ENCODE results near the gene NUMA1. TPM values are rescaled to one million over a fixed set of nuclear protein-coding genes. Genes with fewer than 3 reads are reported as not detected.

Gene NUMA1
- total and polyA plus RNA-seq, 2 of the 8 experiments (the other 6 are each of a cell fraction or from before 2014, with no cell fraction given), result 101 to 107 TPM

DNA sequence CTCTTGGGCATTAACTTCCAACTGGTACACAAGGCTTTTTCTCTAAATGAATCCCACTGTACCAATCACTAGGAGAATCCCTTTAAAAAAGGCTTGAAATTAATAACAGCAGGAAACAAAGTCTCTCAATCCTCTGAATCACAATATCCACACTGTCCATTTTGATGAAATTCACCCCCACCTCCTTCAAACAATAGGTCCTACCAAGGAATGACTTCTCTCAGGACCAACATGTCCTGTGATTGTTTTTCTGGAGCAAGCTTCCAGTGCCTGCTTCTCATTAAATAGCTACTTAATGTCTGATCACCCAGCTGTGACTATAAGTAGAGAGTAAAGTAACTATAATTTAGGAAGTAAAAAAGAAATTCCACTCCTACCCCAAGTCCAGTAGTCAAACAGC is 13.1 kb downstream of the NUMA1 start:
- H2AK5ac ChIP-seq (ENCODE audit: low read depth, low read length), result no peak overlapping the region
- H3K23me2 ChIP-seq (ENCODE audit: low read depth, low read length), result no peaks in the 10 kb centered on the region
- no peak overlapping the region for H2BK20ac ChIP-seq (ENCODE audit: low read length)
- no peak overlapping the region for H3K56ac ChIP-seq (replicated peaks; ENCODE audit: insufficient read length, low read depth, low read length)
- no peak overlapping the region for H2BK15ac ChIP-seq (ENCODE audit: low read length)
- H3K18ac ChIP-seq (ENCODE audit: extremely low read depth, low read length), result no peak overlapping the region
- H3K36me3 ChIP-seq (ENCODE audit: control insufficient read depth in 2 of 4, insufficient read depth in 4 of 4, low read length in 3 of 4), result peaks cover 0 to 21% (median 6%) of the 10 kb centered on the region in 4 experiments; a peak in 4 of 8 replicates
- H2BK120ac ChIP-seq (replicated peaks; ENCODE audit: low read depth, low read length), result no peak overlapping the region
- H3K9me3 ChIP-seq (ENCODE audit: insufficient read depth in 2 of 2, low read depth in 1 of 2, low read length in 1 of 2), result no peaks in the 10 kb centered on the region
- ChIA-PET POLR2A (ENCODE audit: partially characterized antibody) (interaction anchor here (0.8 to 1.3 kb wide), 3 partner anchors 9 to 28 kb away, joined by 3 to 4 read pairs (median 4); no protein-coding TSS in a partner anchor), CTCF (ENCODE audit: partially characterized antibody) (interaction anchor here (0.6 to 2.7 kb wide), 8 partner anchors 8 to 202 kb away, joined by 3 to 18 read pairs (median 6); no protein-coding TSS in a partner anchor)
- H3K79me2 ChIP-seq (ENCODE audit: control insufficient read depth in 1 of 2, insufficient read depth in 2 of 2, low read length in 2 of 2), result peaks cover 4 to 65% of the 10 kb centered on the region in 2 experiments
- no peak for FAIRE-seq
- no peak for DNase-seq (ENCODE audit: low read depth in 1 of 2, low spot score in 2 of 2)
- H3K4me2 ChIP-seq (ENCODE audit: insufficient read depth in 1 of 2, low read depth in 2 of 2, low read length in 2 of 2), result no peak overlapping the region
- no peak overlapping the region for H3K14ac ChIP-seq (ENCODE audit: insufficient read length)
- no peak overlapping the region for H2BK5ac ChIP-seq (ENCODE audit: low read depth, low read length)
- no peak overlapping the region for H3K4ac ChIP-seq (replicated peaks; ENCODE audit: insufficient read length, low read depth, low read length)
- H3K4me1 ChIP-seq (replicated peaks in 1 of 4; ENCODE audit: control insufficient read depth in 3 of 4, insufficient read depth in 4 of 4, low read length in 3 of 4), result peaks cover 0 to 4% (median 2%) of the 10 kb centered on the region in 4 experiments; a peak in 3 of 7 replicates
- H4K20me1 ChIP-seq (replicated peaks in 1 of 2; ENCODE audit: control insufficient read depth in 1 of 2, insufficient read depth in 2 of 2, low read length in 2 of 2), result peaks cover 3 to 7% of the 10 kb centered on the region in 2 experiments
- peaks cover 6% of the 10 kb centered on the region; the same call in 1 of the 2 replicates for H3K79me1 ChIP-seq (ENCODE audit: low read depth, low read length)
- H2BK12ac ChIP-seq (ENCODE audit: low read depth, low read length), result no peak overlapping the region
- H2AFZ ChIP-seq (ENCODE audit: low read length), result no peak overlapping the region
- no peak overlapping the region for H4K91ac ChIP-seq (replicated peaks; ENCODE audit: insufficient read length, low read length)
- H3K23ac ChIP-seq (ENCODE audit: insufficient read length), result no peak overlapping the region
- H3K27ac ChIP-seq (ENCODE audit: low read depth, low read length), result no peak overlapping the region
- H4K8ac ChIP-seq (ENCODE audit: extremely low read depth, insufficient read depth, low read length), result no peak overlapping the region
- no peak overlapping the region for H3K4me3 ChIP-seq (ENCODE audit: extremely low read depth in 1 of 4, insufficient read depth in 2 of 4, low read depth in 3 of 4, low read length in 4 of 4)
- no peak overlapping the region for H4K5ac ChIP-seq (ENCODE audit: insufficient read length, low read depth, low read length)
- no peak overlapping the region for H3K9ac ChIP-seq (replicated peaks in 1 of 4; ENCODE audit: extremely low read depth in 1 of 4, low read depth in 3 of 4, low read length in 3 of 4)
- no peaks in the 10 kb centered on the region for H3K27me3 ChIP-seq (replicated peaks in 1 of 4; ENCODE audit: control insufficient read depth in 3 of 4, extremely low read depth in 1 of 4, insufficient read depth in 3 of 4, low read length in 3 of 4)
- TF ChIP-seq SIX5 (IDR thresholded peaks at IDR 0.05; ENCODE audit: low read depth, low read length), result no peak
- no peak for TF ChIP-seq POLR2A (IDR thresholded peaks at IDR 0.05; ENCODE audit: control extremely low read depth in 1 of 2, low read depth in 2 of 2, low read length in 2 of 2)
- no peak for TF ChIP-seq TCF12 (IDR thresholded peaks at IDR 0.05; ENCODE audit: low read depth, low read length)
- TF ChIP-seq CEBPB (IDR thresholded peaks at IDR 0.05; ENCODE audit: low read depth, low read length), result no peak
- TF ChIP-seq KDM4A (IDR thresholded peaks at IDR 0.05; ENCODE audit: low read depth, low read length, severe bottlenecking), result no peak
- TF ChIP-seq ZNF274 (IDR thresholded peaks at IDR 0.05; ENCODE audit: borderline replicate concordance, extremely low read depth, low read length), result no peak
- TF ChIP-seq SIN3A (conservative IDR thresholded peaks at IDR 0.05 in 1 of 2, IDR thresholded peaks at IDR 0.05 in 1 of 2; ENCODE audit: low read depth in 1 of 2, low read length in 2 of 2), result no peak
- TF ChIP-seq YY1 (IDR thresholded peaks at IDR 0.05; ENCODE audit: low read depth, low read length), result no peak
- TF ChIP-seq SP2 (IDR thresholded peaks at IDR 0.05; ENCODE audit: low read length), result no peak
- no peak for TF ChIP-seq RXRA (IDR thresholded peaks at IDR 0.05; ENCODE audit: insufficient read depth, low read depth, low read length)
- no peak for TF ChIP-seq POLR2AphosphoS5 (IDR thresholded peaks at IDR 0.05; ENCODE audit: low read depth, low read length)
- TF ChIP-seq EP300 (IDR thresholded peaks at IDR 0.05; ENCODE audit: borderline replicate concordance in 1 of 2, low read depth in 2 of 2, low read length in 2 of 2), result no peak
- no peak for TF ChIP-seq CHD2 (IDR thresholded peaks at IDR 0.05; ENCODE audit: low read length)
- no peak for TF ChIP-seq SP4 (IDR thresholded peaks at IDR 0.05; ENCODE audit: low read length)
- no peak for TF ChIP-seq ASH2L (IDR thresholded peaks at IDR 0.05; ENCODE audit: low read length)
- TF ChIP-seq RFX5 (IDR thresholded peaks at IDR 0.05; ENCODE audit: borderline replicate concordance, low read depth, low read length), result no peak
- no peak for TF ChIP-seq SUZ12 (IDR thresholded peaks at IDR 0.05; ENCODE audit: low read length)
